ENCODE data around the gene DGKZ.
A peak's percentile ranks its signal among the peaks of the same experiment; 100 is the strongest.

DGKZ gene

DNA sequence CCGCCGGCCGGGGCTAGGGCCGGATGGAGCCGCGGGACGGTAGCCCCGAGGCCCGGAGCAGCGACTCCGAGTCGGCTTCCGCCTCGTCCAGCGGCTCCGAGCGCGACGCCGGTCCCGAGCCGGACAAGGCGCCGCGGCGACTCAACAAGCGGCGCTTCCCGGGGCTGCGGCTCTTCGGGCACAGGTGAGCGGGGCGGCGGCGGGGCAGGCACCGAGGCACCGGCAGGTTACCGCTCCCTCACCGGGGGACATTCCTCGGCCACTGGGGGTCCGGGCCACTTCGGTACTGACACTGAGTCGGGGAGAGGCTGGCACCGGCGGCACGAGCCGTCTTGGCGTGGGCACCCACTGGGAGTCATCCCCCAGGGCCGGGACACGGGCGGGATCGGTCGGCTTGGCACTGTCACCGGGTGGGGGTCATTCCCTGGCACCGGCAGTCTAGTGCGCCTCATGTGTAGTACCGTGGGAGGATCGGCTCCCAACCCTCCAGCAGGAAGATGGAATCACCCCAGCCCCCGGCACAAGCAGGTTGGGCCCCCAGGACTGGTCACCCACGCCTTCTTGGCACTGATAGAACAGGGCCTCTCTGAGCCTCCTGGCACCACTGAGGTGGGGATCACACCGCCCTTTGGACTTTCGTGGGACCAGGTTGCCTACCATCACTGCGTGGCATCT is 511 bp downstream of the DGKZ start:
- DNase-seq (ENCODE audit: low read depth), result no peak

GRCh38 chr11:46348566-46349401 is 1.5 kb downstream of the DGKZ start:
- no peak for DNase-seq (ENCODE audit: low read depth)

DNA sequence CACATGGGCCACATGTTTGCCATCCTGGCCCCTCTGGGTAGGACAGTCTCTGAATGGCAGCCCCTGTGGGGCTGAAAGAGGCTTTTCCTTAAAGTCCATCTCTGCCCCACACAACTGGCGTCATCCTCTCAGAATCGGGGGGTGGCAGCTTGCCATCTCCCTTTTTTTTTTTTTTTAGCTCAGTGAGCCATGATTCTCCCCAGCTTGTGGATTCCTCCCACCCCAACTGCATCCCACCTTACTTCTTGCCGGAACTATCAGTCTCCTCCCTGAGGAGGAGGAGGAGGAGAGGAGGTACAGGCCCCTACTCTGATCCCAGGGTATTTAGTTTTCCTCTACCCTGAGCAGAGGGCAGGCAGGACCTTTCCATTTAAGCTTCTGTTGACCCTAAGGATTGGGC is 3.4 kb downstream of the DGKZ start:
- DNase-seq (ENCODE audit: low read depth), result no peak

GRCh38 chr11:46351148-46351547 is 3.9 kb downstream of the DGKZ start:
- DNase-seq (ENCODE audit: low read depth), result no peak

- DNase-seq (ENCODE audit: low read depth), result no peak
Measured at GRCh38 chr11:46351606-46352005, 4.3 kb downstream of the DGKZ start.

- DNase-seq (ENCODE audit: low read depth), result no peak
Measured at GRCh38 chr11:46352063-46352841, 5.0 kb downstream of the DGKZ start.

DNA sequence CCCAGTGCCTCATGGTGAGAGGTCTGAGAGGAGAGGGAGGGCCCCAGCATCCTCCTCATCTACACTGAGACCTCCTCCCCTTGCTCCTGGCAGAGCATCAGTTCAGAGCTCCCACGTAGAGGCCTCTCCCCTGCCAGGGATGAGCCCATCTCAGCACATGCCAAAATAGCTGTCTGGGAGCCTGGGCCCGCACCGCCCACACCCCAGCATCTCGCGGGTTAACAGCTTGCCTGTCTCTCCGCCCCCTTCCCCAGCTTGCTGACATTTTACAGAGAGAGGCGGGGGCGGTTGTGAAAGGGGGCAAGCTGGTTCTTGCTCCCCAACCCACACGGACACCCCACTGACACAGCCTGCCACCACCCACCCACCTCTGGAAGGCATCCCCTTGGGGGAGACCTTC is 6.4 kb downstream of the DGKZ start:
- DNase-seq (ENCODE audit: low read depth), result no peak

DNA sequence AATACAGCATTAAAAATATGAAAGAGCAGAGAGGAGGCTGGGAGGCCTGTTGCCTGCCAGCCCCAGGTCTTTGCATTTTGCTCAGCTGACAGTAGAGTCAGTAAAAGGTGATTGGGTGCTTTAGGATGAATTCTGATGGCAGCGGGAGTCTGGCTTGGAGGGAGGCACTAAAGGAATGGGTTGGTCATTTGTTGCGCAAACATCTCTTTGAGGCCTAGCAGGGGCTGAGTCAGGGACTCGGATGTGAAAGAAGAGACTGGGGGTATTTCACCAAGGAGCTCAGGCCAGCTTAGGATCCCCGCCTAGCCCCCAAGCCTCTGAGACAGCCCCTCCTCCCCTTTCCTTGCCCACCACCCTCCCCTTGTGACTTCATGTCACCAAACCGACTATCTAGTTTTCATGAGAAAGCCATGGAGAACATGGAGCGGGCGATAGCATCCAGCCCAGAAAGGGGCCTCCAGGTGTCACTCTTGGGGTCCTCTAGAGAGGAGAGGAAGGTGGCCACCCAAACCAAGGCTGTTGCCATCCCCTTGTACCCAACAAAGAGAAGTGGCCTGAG is 9.7 kb downstream of the DGKZ start:
- DNase-seq (ENCODE audit: low read depth), result no peak

GRCh38 chr11:46357483-46357936 is 10.2 kb downstream of the DGKZ start:
- DNase-seq (ENCODE audit: low read depth), result no peak

DNA sequence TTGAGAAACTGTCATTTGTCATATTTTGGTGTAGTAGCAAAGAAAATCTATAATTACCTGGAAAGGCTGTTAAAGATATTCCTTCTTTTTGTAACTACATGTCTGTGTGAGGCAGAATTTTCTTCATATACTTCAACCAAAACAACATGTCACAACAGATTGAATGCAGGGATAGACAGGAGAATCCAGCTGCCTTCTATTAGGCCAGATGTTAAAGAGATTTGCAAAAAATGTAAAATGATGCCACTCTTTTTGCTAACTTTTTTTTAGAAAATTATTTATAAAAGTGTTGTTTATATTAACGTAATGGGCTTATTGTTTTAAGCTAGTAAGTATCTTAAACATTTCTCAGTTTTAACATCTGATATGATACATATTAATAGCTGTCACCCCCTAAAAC is 12.7 kb downstream of the DGKZ start:
- DNase-seq (ENCODE audit: low read depth), result no peak

GRCh38 chr11:46360878-46361277 is 13.6 kb downstream of the DGKZ start:
- DNase-seq (ENCODE audit: low read depth), result no peak

DNA sequence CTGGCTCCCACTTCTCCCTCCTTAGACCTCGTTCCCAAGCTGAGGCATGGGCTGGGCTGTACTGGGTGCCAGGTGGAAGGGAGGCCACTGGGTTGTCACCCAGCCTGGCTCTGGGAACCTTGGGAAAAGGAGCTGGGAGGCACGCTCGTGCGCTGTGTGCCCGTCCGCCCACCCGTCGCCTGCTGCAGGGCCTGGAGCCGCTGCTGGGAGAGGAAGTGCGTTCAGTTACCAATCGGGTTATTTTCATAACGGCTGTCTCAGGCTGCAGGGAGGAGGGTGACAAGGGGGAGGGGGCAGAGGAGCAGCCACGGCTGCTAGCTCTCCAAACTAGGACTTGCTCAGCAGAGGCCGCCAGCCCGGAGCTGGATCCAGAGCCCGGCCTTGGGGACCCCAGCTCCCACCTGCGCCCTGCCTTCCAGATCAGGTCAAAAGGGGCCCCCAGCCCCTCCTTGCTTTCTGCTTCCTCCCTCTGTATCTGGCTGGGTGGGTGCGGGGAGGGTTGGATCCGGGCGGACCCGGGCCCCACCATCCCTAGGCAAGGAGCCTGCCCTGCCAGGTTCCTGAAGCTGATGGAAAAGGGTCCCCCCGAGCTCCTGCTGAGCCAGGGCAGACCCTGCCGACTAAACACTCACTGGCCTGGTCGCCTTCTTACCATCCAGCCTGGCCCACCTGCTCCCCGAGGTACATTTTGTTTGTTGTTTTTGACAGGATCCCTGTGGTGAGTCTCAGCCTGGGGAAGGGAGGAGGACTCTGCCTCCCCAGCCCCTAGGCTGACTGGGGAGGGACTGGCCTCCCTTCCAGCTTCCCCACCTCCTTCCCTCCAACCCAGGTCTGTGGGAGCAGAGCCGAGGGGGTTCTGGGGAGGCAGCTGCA is 14.3 kb downstream of the DGKZ start:
- DNase-seq (ENCODE audit: low read depth), result no peak

DNA sequence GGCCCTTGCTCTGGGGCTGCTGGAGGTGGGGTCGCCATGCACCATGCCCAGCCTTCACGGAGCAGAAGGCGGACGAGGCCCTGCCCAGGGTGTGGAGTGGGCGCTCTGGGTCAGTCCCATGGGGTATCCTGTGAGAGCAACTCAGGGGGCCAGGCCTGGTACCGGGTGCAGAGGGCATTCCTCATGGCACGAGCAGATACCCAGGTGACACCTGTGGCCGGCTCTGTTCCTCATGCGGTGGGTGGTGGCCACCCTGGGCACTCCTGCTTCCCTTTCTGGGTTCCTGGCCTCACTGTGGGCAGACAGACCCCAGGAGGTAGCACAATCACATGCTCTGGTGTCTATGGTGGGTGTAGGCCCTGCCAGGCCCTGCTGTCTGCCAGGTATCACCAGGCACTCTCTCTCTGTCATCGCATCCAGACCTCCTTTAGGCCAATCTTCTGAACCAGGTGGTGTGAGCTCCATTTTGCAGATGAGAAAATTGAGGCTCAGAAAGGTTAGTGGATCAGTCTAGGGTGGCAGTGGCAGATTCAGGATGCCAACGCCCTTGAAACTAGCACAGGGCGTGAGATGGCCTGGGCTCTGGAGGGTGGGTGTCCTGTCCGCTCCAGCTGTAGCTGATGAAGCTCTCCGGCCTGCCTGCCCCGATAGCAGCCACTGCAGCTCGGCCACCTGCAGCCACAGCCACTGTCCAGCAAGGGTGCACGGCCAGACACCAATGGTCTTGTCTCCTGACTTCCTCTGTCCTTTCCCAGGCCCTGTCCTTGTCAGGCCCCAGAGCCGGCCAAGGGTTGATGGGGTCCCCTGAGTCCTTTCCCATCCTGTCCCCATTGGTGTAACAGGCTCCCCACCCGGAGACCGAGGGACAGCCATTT is 15.1 kb downstream of the DGKZ start:
- DNase-seq (ENCODE audit: low read depth), result no peak

GRCh38 chr11:46363031-46363407 is 15.8 kb downstream of the DGKZ start:
- peak; percentile 42 for DNase-seq (ENCODE audit: low read depth)

GRCh38 chr11:46363455-46364005 is 16.3 kb downstream of the DGKZ start:
- DNase-seq (ENCODE audit: low read depth), result no peak

DNA sequence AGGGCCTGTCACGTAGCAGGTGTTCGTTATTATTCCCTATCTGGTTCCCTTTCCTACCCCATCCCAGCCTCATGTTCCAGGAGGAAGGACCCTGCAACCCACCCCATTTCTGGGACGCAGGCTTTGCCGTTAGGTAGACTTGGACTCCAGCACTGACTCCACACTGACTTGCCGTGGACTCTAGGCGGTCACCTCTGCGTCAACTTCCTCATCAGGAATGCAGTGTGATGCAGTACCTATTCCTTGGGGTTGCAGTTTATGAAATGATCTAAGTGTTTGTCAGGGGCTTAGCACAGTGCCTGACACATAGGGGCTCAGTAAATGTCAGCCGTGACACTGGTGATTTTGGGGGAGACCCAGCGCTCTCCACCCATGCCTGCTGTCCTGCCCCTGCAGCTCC is 16.8 kb downstream of the DGKZ start:
- no peak for DNase-seq (ENCODE audit: low read depth)

DNA sequence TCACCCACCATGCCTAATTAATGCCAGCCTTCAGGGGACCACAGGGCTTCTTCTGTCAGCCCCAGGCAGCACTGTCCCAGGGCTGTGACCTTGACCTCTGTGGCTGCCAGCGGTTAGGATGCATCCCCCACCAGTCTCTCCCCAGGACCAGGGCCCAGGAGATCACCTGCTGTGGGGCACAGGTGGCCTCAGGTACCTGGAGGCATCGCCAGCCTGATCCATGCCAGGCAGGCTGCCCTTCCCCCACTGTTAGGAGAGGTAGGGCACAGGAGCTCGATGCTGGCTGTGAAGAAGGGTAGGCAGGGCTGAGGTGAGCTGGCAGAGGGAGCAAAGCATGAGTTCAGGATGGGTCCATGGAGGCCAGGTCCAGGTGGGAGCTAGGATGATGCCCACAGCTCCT is 17.5 kb downstream of the DGKZ start:
- no peak for DNase-seq (ENCODE audit: low read depth)

GRCh38 chr11:46366260-46366659 is 19.0 kb downstream of the DGKZ start:
- no peak for DNase-seq (ENCODE audit: low read depth)

- no peak for DNase-seq (ENCODE audit: low read depth)
Measured at GRCh38 chr11:46366661-46367161, 19.4 kb downstream of the DGKZ start.

Data from stromal cell of bone marrow (primary cell).